HG03571 (cell line): ENCODE data around the gene PHC2.

ENCODE experiments used
- ATAC-seq: cut with Tn5 transposase; IDR thresholded peaks from one replicate; pipeline ENCODE4 v1.9.1; 2021; ENCODE audit not compliant: unreplicated experiment

Gene PHC2

GRCh38 chr1:33392639-33393038 lies 38.3 kb downstream of the PHC2 start:
- no peak for ATAC-seq

GRCh38 chr1:33392206-33392605 lies 38.7 kb downstream of the PHC2 start:
- no peak for ATAC-seq

- no peak for ATAC-seq
Measured at GRCh38 chr1:33391343-33392078, 39.4 kb downstream of the PHC2 start.

GRCh38 chr1:33390542-33390941 lies 40.4 kb downstream of the PHC2 start:
- ATAC-seq, result no peak

GRCh38 chr1:33388805-33389771 lies 41.8 kb downstream of the PHC2 start:
- no peak for ATAC-seq

- no peak for ATAC-seq
Measured at GRCh38 chr1:33387625-33388024, 43.3 kb downstream of the PHC2 start.

GRCh38 chr1:33385251-33385650 lies 45.6 kb downstream of the PHC2 start:
- no peak for ATAC-seq

GRCh38 chr1:33384040-33384812 lies 46.7 kb downstream of the PHC2 start:
- no peak for ATAC-seq

GRCh38 chr1:33383489-33383888 lies 47.4 kb downstream of the PHC2 start:
- no peak for ATAC-seq

- no peak for ATAC-seq
Measured at GRCh38 chr1:33382661-33383415, 48.1 kb downstream of the PHC2 start.

- no peak for ATAC-seq
Measured at GRCh38 chr1:33381977-33382376, 48.9 kb downstream of the PHC2 start.

GRCh38 chr1:33380811-33381210 lies 50.1 kb downstream of the PHC2 start:
- no peak for ATAC-seq

- no peak for ATAC-seq
Measured at GRCh38 chr1:33379631-33380354, 51.1 kb downstream of the PHC2 start.

GRCh38 chr1:33378976-33379375 lies 51.9 kb downstream of the PHC2 start:
- ATAC-seq, result no peak

GRCh38 chr1:33378524-33378923 lies 52.4 kb downstream of the PHC2 start:
- no peak for ATAC-seq

- ATAC-seq, result no peak
Measured at GRCh38 chr1:33377756-33378155, 53.1 kb downstream of the PHC2 start.

GRCh38 chr1:33377013-33377412 lies 53.9 kb downstream of the PHC2 start:
- no peak for ATAC-seq

- ATAC-seq, result no peak
Measured at GRCh38 chr1:33375316-33375715, 55.6 kb downstream of the PHC2 start.

- ATAC-seq, result no peak
Measured at GRCh38 chr1:33374336-33375105, 56.4 kb downstream of the PHC2 start.
